Medulla oblongata (tissue), 1 donor: ENCODE results near the gene TMEM168.
"Not testable (repeated sequence)": the region's sequence is repeated elsewhere in the genome, so short reads cannot be mapped to it uniquely, and the experiment has no call there.

ENCODE experiments used
- DNase-seq: peaks from one replicate; pipeline ENCODE4 v3.0.0-alpha.2; 2015; ENCODE audit errors: extremely low spot score

Gene TMEM168, protein sequence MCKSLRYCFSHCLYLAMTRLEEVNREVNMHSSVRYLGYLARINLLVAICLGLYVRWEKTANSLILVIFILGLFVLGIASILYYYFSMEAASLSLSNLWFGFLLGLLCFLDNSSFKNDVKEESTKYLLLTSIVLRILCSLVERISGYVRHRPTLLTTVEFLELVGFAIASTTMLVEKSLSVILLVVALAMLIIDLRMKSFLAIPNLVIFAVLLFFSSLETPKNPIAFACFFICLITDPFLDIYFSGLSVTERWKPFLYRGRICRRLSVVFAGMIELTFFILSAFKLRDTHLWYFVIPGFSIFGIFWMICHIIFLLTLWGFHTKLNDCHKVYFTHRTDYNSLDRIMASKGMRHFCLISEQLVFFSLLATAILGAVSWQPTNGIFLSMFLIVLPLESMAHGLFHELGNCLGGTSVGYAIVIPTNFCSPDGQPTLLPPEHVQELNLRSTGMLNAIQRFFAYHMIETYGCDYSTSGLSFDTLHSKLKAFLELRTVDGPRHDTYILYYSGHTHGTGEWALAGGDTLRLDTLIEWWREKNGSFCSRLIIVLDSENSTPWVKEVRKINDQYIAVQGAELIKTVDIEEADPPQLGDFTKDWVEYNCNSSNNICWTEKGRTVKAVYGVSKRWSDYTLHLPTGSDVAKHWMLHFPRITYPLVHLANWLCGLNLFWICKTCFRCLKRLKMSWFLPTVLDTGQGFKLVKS

DNA sequence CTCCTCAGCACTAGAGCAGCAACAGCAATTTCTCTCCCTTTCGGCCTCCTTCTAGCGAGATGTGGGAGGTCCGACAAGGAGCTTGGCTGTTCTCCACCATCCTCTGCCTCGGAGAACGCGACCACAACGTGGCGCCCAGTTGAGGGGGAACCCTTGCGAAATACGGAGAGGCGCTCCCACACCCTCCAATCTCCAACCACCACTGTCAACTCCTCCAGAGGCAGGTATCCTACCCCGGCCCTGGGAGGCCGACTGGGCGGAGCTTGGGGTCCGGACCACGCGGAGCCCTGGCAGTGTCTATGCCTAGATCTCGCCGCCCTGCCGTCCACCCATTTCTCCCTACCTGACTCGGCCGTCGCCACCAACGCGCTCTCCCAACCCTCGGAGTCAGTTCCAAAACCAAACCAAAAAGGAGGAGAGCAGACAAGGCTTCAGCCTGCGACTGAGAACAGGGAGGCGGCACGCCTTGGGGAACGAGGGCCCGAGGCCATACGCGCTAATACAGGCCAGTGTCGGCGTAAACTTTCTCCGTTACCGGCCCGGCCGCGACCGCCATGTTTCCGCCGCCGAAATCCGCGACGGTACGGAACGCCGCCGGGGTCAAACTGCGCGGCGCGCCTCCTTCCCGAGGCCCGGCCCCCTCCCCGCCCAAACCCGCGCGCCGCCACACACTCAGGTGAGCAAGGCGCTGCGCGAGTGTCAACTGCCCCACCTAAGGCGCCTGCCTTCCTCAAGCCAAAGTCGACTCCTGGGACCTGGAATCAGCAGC lies at the start of gene TMEM168:
Gene TMEM168 (minus strand): TSS at position 577 of the 769 bp plus-strand sequence. CDS start 5,568 bp downstream, outside the sequence.
- DNase-seq: peak; percentile 56

DNA sequence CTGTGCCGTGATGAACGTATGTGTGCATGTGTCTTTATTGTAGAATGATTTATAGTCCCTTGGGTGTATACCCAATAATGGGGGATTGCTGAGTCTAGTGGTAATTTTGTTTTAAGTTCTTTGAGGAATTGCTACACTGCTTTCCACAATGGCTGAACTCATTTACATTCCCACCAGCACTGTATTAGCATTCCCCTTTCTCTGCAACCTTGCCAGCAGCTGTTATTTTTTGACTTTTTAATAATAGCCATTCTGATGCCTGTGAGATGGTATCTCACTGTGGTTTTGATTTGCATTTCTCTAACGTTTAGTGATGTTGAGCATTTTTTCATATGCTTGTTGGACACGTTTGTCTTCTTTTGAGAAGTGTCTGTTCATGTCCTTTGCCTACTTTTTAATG lies 45.7 kb upstream of the TMEM168 start:
- not testable (repeated sequence) for DNase-seq

DNA sequence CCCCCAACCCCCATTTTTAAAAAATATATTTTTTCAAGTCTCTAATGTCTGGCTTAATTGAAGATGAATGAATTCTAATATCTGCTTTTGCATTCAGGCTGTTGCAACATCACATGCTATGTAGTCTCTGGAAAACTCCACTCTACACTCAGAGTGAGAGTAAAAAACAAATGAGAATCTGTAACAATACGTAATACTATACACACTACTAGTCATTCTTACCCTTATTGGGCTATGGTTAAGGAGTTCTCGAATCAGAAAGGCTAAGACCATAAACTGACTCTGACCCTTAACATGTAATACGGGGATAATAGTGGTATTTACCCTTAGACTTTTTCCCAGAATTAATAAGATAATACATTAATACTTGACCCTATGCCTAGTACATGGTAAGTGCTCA lies 42.9 kb upstream of the TMEM168 start:
- no peak for DNase-seq

DNA sequence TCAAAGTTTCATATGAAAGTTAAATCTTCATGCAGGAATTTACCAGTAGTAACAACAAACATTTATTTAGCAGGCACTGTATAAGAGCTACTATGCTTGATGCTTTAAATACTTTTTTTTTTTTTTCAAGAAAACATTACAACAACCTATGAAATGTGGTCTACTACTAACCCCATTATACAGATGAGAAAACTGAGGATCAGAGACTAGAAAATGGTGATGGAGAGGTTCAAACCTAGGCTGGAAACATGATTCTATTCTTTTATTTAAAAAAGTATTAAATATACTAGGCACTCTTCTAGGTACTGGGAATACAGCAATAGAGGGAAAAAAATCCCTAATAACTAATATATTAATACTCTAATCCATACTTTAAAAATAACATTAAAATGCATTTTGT lies 40.6 kb upstream of the TMEM168 start:
- no peak for DNase-seq

DNA sequence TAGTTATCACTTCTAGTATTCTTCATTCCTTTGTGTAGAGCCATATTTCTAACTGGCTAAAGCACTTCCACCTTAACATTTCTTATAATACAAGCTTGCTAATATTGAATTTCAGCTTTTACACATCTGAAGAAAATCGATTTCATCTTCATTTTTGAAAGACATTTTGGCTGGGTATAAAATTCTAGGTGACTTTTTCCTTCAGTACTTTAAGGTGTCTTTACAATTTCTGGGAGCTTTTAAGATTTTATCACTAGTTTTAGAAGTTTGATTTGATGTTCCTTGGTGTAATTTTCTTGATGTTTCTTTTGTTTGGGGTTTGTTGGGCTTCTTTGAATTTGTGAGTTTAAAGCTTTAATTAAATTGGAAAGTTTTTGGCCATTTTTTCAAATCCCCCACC lies 38.5 kb upstream of the TMEM168 start:
- no peak for DNase-seq

DNA sequence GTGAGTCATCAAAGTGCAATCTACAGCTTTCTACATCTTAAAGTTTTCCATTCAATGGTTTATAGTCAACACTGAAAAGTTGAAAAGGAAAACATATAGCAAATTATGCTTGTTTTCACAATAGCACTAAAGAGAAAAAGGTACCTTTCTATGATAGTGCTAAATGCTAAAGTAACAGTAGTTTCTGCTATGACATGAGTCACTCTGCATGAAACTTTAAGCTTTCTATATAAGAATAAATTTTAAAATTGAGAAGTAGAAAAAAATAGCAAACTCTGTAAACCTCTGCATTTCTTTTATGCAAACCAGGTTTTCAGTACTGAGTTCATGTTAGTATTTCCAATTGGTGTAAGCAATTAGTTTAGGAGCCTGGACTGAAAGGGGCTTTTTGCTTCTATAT lies 31.2 kb upstream of the TMEM168 start:
- no peak for DNase-seq

DNA sequence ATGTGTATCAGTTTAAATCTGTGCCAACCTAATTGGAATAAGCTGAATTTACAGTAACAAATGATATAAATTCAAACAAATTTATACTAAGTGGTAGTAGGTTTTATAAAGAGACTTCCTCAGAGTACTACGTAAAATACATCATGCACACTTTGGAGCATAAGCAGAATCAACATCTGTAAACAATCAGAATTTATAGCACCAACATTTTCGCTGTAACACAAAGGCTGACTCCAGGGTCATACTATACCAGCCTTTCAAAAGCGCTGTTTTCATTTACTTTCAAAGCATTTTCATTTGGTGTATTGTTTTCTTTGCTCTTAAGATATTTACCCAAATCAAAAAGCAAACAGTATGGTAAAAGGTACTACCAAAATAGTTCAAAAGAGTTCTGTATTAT lies 29.3 kb upstream of the TMEM168 start:
- no peak for DNase-seq

DNA sequence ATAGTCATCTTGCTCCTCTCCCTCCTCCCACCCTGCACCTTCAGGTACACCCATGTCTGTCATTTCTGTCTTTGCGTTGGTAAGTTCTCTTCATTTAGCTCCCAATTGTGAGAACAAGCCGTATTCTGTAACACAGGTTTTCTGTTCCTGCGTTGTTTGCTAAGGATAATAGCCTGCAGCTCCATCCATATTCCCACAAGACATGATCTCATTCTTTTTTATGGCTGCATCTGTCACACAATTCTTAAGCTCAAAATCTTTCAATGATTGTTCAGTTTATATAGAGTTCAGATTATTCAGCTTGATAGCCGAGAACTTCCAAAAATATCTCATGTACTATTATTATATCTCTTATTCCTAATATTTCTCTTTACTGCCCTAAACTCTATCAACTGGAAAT lies 16.0 kb upstream of the TMEM168 start:
- DNase-seq: no peak

DNA sequence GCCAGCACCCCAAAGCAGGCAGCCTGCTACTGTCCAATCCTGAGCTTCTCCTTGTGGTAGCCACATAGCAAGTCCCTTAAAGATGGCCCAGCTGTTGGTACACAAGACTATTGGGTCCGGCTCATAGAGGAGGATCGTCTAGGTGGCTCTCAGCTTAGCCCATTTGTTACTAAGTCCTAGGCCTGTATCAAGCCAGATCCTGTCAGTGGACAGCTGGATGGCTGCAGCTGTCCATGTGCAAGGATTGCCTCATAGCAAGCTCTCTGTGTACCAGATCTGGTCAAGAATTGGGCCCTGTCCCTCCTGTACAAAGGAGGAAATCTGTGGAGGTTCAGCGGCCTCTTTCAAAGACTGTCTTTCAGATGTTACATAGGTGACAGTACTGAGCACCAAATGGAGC lies 12.2 kb upstream of the TMEM168 start:
- DNase-seq: no peak

DNA sequence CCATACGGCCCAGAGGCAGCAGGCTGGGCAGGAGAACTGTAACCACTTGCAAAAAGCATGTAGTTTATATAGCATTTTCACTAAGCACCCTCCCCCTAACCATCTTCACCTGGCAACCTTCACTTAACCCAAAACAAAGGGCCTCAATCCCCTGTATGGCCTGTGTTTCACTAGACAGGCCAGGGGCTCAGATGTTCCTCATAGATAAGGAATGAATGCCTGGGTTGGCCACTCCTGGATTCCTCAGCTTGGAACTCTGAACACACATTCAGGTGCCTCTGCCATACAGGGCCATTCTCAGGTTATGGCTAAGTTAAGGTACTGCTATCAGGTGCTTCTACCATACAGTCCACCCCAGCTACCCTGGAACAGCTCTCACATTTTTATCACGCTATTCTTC lies 10.3 kb upstream of the TMEM168 start:
- DNase-seq: no peak

DNA sequence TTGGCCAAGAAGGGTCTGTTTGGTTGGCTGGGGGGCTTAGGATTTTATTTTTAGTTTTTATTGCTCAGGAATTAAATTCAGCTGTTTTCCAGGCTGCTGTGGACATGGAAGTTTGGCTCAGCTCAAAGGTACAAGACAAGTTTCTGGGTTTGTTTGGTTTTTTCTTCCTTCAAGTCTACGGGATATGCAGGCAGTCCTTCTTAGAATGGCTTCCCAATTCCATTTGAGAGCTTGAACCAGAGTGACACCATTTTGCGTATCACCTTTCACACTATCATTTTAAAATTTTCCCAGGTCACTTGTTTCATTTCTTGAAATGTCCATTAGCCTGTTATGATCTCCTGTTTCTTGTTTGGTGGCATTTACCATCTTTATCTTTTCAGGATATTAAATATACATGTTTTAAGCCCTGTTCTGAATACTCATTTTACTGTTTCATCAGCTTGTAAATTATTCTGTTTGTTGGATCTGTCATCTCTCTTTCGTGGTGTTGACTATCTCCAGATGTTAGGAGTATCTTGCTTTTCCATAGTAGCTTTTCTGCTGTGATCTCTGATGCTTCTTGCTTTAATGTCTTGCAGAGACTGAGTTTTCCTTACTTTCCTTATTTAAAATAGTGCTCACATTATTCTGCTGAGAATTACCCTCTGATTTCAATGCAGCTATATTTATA lies 9.4 kb upstream of the TMEM168 start:
- DNase-seq: no peak

DNA sequence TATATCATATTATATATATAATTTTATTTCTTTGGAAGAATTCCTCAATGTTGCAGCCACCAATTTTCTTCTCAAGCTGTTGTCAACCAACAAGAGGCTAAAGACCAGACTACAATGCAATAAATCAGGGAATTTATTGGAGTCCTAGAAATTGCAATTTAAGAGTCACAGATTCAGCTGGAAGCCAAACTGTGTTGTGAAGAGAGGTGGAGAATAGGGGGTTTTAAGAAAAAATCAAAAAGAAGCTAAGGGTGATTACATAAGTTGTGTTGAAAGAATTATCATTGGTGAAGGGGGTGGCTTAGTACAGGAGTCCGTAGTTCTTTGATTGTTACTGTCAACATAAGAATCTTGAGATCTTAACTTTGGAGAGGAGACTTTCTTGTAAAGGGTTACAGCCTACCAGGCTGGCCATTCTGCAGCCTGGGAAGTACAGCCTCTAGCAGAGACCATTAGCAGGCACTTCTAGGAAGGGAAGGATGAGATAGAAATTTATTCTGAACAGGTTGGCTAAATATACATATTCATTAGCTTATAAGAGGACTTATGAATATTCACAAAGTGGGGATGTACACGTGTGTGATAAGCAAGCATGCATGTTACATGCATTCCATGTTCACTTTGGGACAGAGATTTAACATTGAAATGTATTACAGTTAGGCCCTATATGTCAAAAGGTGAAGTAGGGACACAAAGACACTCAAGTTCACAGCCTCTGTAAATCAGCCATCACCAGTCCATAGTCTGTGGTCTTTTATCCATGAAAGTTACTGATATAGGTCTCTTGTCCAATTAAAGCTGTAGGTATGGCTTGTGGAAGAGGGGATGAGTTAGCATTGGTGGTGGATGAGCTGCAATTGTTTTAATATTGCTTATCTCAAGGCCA lies 8.3 kb upstream of the TMEM168 start:
- DNase-seq: no peak

DNA sequence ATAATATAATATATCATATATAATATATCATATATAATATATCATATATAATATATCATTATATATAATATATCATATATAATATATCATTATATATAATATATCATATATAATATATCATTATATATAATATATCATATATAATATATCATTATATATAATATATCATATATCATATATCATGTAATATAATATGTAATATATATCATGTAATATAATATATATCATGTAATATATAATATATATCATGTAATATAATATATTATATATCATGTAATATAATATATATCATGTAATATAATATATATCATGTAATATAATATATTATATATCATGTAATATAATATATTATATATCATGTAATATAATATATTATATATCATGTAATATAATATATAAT lies 6.4 kb upstream of the TMEM168 start:
- DNase-seq: not testable (repeated sequence)

DNA sequence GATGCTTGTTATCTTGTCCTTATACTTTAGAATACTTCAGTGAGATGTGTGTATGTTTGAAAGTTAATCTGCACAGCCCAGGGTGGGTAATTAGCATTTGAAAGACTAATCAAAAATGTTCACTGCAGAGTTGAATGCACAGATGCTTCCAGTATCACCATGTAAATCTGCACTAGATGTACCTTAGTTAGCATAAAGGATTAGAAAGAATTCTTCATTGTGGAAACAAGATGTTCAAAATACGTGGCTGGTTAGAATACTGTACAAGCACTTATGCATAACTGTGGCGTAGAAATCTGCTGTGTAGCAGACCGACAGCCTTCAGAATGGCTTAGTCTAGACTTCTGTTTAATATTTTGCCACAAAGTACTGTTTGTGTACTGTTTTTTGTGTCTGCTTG lies 2.2 kb upstream of the TMEM168 start:
- no peak for DNase-seq

DNA sequence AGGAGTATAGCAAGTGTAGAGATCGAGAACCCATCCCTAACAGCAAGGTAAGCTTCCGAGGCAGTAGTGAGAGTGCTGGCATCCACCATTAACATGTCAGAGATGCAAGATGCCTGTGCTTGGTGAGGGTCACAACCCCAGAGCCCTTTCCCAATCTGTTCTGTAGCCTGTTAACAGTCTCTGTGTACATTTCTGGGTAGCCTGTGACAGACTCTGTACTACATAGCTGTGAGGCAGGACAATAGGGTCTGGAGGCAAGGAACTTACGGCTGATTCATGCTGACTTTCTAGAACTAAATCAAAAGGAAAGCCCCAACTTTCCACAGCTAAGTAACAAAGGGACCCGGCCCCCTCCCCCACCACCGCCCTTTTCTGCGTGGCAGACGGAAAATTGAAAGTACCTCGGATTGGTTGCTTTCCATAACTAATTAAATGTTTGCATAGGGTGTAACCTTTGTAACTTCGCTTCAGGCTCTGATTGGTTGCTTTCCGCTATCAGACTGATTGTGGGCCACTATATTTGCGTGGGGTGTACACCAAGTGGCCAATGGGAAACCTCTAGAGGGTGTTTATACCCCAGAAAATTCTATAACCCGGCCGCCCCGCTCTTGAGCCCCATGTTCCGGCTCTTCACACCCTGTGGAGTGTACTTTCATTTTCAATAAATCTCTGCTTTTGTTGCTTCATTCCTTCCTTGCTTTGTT lies 1.4 kb upstream of the TMEM168 start:
- DNase-seq: no peak

DNA sequence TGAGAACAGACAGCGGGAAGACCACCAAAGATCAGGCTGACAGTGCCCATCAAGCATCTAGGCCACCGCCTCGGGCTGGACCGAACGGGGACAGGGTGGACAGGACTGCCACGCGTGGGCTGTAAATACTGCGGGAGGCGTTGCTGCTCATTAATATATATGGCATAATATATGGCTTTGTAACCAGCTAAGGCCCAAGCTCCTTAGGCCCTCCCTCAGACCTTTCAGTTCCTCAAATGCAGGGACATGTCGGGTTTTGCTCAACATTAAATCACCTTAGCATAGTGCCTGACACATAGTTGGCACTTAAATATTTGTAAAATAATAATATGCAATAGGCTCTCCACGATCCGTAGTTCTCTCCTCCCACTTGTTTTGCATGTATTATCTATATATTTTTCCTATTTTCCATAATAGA lies 402 bp upstream of the TMEM168 start:
- peak; percentile 51 for DNase-seq

DNA sequence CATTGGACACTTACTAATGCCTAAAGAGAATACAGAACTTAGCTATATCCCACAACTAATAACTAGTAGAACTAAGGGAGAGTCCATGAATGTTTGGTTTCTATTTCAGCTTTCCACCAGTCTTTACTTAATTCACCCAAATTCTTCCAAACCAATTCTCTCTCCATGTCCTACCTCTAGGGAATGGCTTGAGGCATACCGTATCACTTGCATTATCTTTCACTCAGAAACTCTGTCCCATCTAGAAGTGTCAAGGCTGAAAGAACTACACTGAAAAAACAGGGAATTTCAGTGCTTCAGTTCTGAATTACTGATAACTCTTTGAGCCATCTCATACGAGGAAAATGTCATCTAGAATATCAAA lies 758 bp downstream of the TMEM168 start:
- DNase-seq: no peak

DNA sequence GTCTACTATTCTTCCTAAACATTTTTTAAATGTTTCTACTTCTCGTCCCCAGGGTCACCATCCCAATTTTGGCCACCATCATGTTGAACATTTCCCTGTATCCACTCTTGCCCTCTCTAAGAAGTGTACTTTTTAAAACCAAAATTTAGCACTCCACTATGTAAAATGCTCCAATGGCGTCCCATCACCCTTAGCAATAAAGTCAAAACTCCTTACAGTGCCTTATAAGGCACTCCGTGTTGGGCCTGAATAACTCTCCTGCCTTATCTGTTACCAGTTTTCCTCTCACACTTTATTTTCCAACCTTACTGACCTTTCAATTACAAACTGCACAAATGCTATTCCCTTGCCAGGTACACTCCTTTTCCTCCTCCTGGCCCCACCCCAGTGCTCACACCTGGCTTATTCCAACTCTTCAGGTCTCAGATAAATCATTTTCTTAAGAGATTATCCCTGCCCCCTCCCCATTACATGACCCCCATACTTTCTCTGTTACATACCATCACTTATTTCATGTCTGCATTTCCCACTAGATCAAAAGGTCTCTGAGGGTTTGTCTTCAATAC lies 1.3 kb downstream of the TMEM168 start:
- DNase-seq: no peak

DNA sequence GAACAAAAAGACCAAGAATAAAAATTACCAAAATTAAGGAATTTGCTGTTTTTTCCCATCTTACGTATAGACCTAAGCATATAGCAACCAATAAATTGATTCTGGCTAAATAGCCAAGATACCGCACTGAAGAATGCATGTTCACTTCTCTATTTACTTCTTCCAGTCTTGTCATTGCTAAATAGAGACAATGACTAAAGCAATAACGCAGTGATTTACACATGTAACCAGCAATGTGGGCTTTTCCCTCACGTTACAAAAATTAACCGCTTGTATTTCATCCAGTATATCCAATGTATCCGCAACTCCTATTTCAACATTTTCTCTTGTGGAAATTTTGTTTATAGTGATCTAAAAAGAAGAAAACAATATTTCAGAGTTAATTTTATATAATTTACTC lies 5.6 kb downstream of the TMEM168 start:
- DNase-seq: no peak

DNA sequence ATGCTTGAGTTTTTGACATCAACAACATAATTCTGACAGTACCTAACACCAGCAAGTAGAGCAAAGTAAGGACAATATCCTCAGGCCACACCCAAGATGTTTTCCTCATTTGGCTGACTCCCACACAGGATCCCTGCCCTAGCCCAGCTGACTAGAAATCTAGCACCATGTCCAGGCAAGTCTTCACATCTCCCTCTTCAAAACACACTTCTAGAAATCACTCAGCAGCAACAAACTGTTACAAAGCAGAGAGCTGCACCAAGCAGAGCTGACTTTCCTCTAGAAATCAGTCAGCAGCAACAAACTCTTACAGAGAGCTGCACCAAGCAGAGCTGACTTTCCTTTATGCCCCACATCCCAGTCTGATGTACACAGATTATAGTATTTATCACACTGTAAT lies 7.7 kb downstream of the TMEM168 start:
- no peak for DNase-seq
